Measurements from ENCODE around the gene KRT85.

Gene KRT85

GRCh38 chr12:52404951-52405350 lies 37.7 kb upstream of the KRT85 start:
- H3K9me3 ChIP-seq (ENCODE audit: insufficient read depth, low read length), result no peaks in the 10 kb centered on the region
- H3K4me2 ChIP-seq (ENCODE audit: low read depth, low read length, poor library complexity, severe bottlenecking), result no peak overlapping the region
- no peak overlapping the region for H3K4me3 ChIP-seq (ENCODE audit: insufficient read depth, low read length, poor library complexity, severe bottlenecking)
- H3K9ac ChIP-seq (ENCODE audit: low read length), result no peak overlapping the region
- TF ChIP-seq EZH2phosphoT487 (conservative IDR thresholded peaks at IDR 0.05; ENCODE audit: low read length), result no peak
- TF ChIP-seq, protein P1, sequence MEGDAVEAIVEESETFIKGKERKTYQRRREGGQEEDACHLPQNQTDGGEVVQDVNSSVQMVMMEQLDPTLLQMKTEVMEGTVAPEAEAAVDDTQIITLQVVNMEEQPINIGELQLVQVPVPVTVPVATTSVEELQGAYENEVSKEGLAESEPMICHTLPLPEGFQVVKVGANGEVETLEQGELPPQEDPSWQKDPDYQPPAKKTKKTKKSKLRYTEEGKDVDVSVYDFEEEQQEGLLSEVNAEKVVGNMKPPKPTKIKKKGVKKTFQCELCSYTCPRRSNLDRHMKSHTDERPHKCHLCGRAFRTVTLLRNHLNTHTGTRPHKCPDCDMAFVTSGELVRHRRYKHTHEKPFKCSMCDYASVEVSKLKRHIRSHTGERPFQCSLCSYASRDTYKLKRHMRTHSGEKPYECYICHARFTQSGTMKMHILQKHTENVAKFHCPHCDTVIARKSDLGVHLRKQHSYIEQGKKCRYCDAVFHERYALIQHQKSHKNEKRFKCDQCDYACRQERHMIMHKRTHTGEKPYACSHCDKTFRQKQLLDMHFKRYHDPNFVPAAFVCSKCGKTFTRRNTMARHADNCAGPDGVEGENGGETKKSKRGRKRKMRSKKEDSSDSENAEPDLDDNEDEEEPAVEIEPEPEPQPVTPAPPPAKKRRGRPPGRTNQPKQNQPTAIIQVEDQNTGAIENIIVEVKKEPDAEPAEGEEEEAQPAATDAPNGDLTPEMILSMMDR (IDR thresholded peaks at IDR 0.05; ENCODE audit: insufficient read depth, low read length, poor library complexity, severe bottlenecking), result no peak
- H2AFZ ChIP-seq (ENCODE audit: low read depth, low read length, severe bottlenecking), result no peak overlapping the region
- H3K9me2 ChIP-seq (replicated peaks; ENCODE audit: insufficient read depth, low read length), result no peaks in the 10 kb centered on the region
- H3K36me3 ChIP-seq (ENCODE audit: low read length), result no peaks in the 10 kb centered on the region
- H3F3A ChIP-seq (ENCODE audit: insufficient read depth), result no peaks in the 10 kb centered on the region
- no peaks in the 10 kb centered on the region for H4K20me1 ChIP-seq (ENCODE audit: low read depth, low read length)
- H3K27me3 ChIP-seq (ENCODE audit: low read length), result no peaks in the 10 kb centered on the region
- H3K79me2 ChIP-seq (ENCODE audit: insufficient read depth, low read length), result no peaks in the 10 kb centered on the region
- H3K27ac ChIP-seq (ENCODE audit: low read depth, low read length), result no peak overlapping the region

- TF ChIP-seq, protein P1 (IDR thresholded peaks at IDR 0.05; ENCODE audit: insufficient read depth, low read length, poor library complexity, severe bottlenecking), result no peak
- TF ChIP-seq EZH2phosphoT487 (conservative IDR thresholded peaks at IDR 0.05; ENCODE audit: low read length), result no peak
- no peak overlapping the region for H3K4me3 ChIP-seq (ENCODE audit: insufficient read depth, low read length, poor library complexity, severe bottlenecking)
- H3K79me2 ChIP-seq (ENCODE audit: insufficient read depth, low read length), result no peaks in the 10 kb centered on the region
- H3K36me3 ChIP-seq (ENCODE audit: low read length), result no peaks in the 10 kb centered on the region
- no peaks in the 10 kb centered on the region for H4K20me1 ChIP-seq (ENCODE audit: low read depth, low read length)
- H3K4me2 ChIP-seq (ENCODE audit: low read depth, low read length, poor library complexity, severe bottlenecking), result no peak overlapping the region
- H3F3A ChIP-seq (ENCODE audit: insufficient read depth), result no peaks in the 10 kb centered on the region
- no peaks in the 10 kb centered on the region for H3K9me3 ChIP-seq (ENCODE audit: insufficient read depth, low read length)
- H3K27me3 ChIP-seq (ENCODE audit: low read length), result no peaks in the 10 kb centered on the region
- no peak overlapping the region for H3K27ac ChIP-seq (ENCODE audit: low read depth, low read length)
- no peaks in the 10 kb centered on the region for H3K9me2 ChIP-seq (replicated peaks; ENCODE audit: insufficient read depth, low read length)
- no peak overlapping the region for H3K9ac ChIP-seq (ENCODE audit: low read length)
- no peak overlapping the region for H2AFZ ChIP-seq (ENCODE audit: low read depth, low read length, severe bottlenecking)
These were observed 36.3 kb upstream of the KRT85 start for GRCh38 chr12:52403561-52403960.

DNA sequence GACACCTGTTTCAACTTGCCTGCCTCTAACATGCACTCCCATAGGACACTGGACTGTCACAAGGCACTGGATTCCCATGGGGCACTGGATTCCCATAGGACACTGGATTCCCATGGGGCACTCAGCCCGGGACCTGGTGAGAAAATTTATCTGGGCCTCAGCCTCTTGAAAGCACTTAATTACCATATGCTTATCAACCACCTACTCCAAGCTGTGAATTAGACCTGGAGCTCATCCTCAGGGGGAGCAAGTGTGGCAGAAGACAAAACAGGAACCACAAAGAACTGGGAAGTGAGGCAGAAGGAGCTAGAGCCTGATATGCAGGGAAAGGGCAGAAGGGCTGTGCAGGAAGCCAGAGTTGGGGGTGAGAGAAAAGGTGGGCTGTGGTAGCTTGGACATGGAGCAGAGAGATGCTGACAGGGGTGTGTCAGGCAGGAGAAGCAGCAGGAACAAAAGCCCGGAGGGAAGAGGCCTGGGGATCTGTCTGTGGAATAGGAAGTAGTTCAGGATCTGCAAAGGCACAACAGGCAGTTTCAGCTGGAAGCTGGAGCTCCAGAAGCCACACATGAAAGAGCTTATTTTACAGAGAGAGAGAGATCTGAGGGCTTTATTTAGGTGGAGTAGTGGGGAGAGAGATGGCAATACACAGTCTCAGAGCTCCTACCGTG lies 35.7 kb upstream of the KRT85 start:
- Histone ChIP-seq H3F3A (ENCODE audit: insufficient read depth) (no peaks in the 10 kb centered on the region), H3K4me2 (ENCODE audit: low read depth, low read length, poor library complexity, severe bottlenecking) (no peak overlapping the region), H3K9me3 (ENCODE audit: insufficient read depth, low read length) (no peaks in the 10 kb centered on the region), H3K9me2 (replicated peaks; ENCODE audit: insufficient read depth, low read length) (no peaks in the 10 kb centered on the region), H3K4me3 (ENCODE audit: insufficient read depth, low read length, poor library complexity, severe bottlenecking) (no peak overlapping the region), H3K9ac (ENCODE audit: low read length) (no peak overlapping the region), H2AFZ (ENCODE audit: low read depth, low read length, severe bottlenecking) (no peak overlapping the region), H3K27me3 (ENCODE audit: low read length) (no peaks in the 10 kb centered on the region), H3K79me2 (ENCODE audit: insufficient read depth, low read length) (no peaks in the 10 kb centered on the region), H4K20me1 (ENCODE audit: low read depth, low read length) (no peaks in the 10 kb centered on the region), H3K36me3 (ENCODE audit: low read length) (no peaks in the 10 kb centered on the region), H3K27ac (ENCODE audit: low read depth, low read length) (no peak overlapping the region)
- TF ChIP-seq, protein P1 (IDR thresholded peaks at IDR 0.05; ENCODE audit: insufficient read depth, low read length, poor library complexity, severe bottlenecking), result no peak
- no peak for TF ChIP-seq EZH2phosphoT487 (conservative IDR thresholded peaks at IDR 0.05; ENCODE audit: low read length)
